NOMO-1 (cell line): ENCODE measurements around the gene CARNS1.

ENCODE experiments used
- DNase-seq, 2 experiments: peaks; one replicate each; lab custom pipeline; 2025; ENCODE audit not compliant: unreplicated experiment in 2 of 2; lab: John Stamatoyannopoulos, UW

The CARNS1 gene

DNA sequence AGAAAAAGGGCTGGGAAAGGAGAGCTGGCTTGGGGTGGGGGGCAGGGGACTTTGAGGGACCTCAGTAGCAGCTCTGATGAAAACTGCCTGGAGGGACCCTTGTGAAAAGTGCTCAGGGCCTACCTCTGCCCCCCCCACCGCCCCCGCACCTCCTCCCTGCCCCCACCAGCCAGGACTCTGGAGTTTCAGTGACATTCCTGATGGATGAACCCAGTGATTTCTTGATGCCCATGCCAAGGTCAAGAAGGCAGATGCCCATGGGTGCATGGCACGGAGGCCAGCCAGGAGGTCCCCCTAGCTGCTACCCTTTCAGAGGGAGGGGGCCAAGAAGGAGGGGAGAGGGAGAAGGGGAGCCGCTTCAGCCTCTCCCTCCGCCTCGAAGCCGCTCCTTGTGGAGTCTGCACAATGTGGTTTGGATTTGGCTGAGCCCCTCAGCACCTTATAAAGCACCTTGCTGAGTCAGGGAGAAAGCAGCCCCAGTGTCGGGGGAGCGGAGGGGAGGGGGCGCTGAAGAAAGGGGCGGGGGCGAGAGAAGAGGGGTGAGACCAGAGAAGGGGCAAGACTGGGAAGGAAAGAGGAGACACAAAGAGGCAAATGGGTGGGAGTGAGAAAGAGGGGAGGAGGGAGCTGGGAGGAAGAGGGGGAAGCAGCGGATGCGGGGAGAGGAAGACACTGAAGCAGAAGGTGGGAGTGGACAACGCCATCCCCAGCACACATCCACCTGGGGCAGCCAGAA is 40.0 kb upstream of the CARNS1 start:
- DNase-seq: no peak

DNA sequence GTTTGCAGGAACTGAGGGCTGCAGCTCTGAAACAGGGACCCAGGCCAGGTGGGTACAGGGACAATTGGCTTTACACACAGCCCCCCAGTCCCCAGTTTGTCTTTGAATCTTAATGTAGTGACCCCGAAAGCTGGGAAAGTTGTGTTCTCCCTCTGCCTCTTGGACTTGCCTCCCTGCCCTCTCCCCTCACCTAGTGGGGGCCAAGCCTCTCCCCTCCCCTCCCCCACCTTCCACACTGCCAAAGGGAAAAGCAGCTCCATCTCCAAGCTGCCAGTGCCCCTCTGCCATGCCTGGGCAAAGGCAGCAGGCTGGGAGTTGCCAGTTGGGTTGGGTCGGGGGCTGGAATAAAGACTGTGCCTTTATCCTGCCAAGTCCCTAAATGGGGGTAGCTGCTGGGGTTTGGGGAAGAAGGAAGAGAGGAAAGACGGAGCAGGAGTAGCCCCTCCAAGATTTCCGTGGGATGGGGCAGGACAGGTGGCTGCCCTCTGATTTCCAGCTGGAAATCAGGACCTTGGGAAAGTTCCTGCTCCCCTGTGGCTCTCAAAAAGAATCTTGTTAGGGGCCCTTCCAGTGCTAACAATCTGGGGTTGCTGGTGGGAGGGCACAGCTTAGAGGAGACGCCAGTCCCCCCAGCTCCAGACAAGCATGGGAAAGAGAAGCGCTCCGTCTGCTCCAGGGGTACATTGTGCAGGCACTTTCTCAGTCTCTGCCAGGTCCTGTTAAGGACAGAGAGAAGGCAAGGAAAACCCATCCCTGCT is 39.2 kb upstream of the CARNS1 start:
- DNase-seq: no peak

DNA sequence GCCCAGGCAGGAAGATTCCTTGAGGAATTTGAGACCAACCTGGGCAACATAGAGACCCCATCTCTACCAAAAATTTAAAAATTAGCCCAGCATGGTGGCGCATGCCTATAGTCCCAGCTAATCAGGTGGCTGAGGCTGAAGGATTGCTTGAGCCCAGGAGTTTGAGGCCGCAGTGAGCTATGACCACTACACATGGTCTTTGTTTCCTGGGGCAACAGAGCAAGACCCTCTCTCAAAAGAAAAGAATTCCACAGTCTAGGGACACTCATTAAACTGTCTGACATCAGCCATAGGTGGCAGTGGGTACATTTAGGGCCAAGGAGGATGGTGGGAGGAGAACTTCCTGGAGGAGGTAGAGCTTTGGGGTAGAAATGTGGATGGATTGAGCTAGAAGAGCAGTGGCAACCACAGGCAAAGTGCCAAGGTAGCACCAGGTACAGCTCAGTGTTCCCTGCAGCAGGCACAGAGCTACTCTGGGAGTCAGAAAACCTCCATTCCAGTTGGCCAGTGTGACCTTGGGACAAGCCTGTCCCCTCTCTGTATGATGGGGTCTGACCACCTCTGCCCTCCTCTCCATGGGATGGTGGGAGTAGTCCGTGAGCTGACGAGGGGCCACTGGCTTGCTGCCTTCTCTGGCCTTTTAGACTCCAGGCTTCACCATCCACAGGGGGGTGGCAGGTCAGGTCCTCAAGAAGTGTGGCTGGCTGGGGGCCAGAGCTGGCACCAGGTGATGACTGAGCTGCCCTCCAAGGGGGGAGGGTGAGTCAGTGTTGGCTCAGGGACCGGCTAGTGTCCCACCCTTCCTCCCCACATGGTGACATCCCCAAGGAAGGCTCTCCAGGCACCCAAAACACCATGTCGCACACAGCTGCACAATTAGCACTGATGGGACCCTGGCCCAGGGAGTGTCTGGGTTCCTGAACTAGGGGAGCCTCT is 38.3 kb upstream of the CARNS1 start:
- DNase-seq: no peak

DNA sequence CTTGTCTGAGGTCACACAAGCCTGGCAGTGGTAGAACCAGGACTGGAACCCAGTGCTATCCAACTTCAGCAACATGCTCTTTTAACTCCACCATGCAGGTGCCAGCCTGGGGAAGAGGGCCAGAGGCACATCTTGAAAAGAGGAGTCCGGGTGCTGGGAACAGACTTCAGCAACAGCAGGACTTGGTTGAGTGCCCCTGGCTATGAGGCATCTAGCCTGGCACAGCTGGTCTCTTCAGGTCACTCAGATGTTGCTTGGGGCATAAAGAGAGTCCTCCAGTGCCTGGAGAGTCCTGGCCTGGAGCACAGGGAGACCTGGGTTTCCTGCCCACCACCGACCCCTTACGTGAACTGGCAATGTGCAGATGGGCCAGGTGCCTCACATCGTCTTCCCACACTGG is 36.9 kb upstream of the CARNS1 start:
- no peak for DNase-seq

DNA sequence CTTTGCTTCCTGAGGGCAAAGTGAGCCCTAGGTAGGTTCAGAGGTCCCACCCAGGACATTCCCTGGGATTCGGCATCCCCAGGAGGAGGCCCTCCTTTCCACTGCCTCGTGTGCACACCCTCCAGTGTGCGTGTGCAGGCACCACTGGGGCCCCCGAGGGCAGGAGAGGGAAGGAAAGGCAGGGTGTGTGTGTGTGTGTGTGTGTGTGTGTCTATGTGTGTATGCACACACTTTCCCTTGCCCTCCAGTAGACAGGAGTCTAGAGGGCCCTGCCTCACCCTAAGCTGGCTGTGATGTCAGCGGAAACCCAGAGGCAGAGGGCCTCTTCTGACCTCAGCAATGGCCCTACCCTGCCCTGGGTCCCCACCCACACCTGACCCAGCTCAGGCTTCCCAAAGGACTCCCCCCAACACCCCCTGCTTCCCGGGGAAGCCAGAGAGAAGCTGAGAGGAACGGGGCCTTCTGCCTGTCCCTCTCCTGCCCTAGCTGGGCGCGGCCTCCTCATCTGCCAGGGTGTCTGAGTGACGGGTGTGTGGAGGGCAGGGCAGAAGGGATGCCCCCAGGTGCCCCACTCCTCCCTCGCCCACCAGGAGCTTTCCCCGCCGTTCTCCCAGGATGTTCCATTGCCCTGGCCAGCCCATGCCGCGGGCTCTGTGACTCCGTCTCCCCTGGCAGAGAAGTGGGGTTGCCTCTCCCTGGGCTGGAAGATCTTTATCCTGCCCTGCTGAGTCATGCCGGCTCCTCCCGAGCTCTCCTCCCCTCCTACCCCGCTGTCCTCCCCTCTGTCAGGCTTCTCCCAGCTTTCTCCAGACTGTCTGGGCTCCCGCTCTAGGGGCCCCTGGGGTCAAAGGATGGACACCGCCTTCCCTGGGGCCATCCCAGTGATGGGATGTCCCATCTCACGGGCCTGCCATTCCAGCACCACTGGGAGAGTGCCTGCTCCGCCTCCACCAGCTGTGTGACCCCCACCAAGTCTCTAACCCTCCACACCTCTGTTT is 36.1 kb upstream of the CARNS1 start:
- DNase-seq: no peak

DNA sequence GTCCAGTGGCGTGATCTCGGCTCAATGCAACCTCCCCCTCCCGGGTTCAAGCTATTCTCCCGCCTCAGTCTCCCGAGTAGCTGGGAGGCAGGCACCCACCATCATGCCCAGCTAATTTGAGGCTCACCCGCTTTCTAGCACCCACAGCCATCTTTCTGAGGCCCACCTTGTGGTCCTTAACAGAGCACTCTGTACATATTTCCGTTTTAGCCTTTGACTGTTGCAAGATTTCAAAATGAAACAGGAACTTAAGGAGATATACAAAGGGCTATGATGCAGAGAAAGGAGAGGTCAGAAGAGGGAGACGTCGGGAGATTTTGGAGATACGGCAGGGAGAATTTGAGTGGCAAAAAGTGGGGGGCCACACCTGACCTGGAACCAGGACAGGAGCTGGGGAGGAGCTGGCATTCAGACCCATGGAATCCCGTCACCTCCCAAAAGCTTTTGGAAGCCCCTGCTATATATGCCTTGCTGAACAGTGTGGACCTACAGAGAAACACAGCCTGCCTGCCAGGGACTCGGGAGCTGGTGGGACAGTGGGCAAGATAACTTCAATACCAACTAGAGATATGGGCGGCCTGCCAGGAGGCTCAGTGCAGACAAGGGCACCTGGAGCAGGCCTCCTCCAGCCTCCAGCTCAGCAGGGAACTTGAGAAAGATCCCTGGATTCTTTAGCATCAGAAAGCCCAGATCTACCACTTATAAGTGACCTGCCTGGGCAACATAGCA is 34.1 kb upstream of the CARNS1 start:
- peak; percentile 75 to 91 for DNase-seq

DNA sequence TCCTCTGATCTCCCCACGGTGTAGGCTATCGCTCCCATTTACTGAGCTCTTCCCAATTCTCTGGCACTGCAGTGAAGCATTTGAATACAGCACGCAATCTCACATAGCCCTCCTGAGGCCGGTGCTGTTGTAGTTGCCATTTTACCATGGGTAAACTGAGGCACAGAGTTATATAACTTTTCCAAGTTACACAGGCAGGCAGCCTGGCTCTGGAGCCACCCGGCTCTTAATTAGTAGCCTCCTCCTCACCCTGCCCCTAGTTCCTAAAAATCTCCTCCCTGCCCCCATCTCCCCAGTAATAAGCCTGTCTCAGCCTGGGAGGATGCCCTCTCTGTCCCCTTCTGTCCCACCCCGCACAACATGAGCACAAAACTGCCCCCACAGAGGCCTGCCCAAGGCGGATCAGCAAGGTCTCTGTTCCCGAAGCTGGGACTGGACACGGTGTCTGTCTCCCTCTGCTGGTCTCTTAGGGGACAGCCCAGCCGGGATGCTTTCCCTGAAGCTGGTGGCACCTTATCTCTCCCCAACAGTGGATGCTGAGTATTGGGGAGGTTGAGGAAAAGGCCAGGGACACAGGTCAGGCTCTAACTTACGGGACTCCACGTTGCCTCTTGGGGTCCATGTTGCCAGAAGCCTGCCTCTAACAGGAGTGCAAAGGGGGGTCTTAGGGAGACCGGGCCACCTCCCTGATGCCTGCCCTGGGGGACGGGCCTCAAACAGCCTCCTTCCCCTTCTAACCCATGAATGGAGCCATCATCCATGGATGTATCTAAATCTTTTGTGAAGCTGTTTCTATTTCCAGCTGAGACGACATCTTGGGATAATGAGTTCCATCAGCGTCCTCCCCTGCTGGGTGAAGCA is 33.0 kb upstream of the CARNS1 start:
- DNase-seq: peak; percentile 70 to 72

DNA sequence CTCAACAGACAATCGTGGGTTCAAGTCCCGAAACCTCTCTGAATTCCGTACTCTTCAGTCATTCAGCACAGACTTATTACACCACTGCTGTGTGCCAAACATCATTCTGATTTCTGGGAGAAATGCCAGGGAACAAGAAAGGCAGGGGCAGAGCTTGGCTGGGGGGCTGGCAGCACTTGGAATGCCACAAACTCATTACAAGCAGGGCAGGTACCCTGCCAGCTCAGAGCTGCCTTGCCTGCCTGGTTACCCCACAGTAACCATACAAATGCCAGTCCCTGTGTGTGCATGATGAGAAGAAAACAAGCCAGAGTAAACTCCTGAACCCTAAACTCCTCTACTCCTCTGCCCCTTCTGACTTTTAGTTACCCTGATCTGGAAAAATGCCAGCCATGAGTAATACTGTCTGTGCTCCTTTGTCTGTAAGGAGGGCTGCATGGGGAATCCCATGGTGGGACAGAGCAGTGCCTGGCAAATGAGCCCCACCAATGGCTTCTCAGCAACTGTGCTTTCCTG is 30.6 kb upstream of the CARNS1 start:
- DNase-seq: no peak

DNA sequence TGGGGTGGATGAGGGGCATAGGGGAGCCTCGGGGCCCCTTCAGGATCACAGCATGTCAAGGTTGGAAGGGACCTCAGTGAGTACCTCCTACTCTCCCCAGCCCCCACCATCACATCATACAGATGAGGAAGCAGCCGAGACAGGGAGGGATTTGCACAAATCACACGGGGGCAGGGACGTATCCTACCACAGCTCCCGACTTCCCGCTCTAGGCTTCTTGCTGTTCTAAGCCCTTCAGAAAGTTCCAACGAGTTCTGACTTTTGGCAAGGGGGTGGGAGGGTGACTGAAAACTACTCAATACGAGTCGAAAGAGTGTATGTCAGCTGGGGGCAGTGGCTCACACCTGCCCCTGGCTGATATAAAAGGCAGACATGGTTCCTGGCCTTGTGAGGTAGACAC is 28.4 kb upstream of the CARNS1 start:
- DNase-seq: no peak

DNA sequence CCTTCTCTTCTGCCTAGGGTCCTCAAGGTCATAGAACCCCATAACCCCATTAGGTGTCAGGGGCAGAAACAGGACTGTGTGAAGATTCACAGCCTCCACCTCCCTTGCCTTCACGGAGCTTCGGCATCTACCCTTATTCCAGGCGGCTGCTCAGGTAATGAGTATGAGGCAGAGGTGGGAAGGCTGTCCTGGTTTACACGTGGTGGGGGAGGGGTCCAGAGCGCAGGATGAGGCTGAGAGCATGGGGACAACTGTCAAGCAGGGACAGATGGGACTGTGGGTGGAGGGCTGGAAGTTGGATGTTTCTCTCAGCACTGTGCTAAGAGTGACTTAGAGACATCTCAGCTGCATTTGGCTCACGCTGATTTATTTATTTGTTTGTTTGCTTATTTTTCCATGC is 28.0 kb upstream of the CARNS1 start:
- DNase-seq: no peak

DNA sequence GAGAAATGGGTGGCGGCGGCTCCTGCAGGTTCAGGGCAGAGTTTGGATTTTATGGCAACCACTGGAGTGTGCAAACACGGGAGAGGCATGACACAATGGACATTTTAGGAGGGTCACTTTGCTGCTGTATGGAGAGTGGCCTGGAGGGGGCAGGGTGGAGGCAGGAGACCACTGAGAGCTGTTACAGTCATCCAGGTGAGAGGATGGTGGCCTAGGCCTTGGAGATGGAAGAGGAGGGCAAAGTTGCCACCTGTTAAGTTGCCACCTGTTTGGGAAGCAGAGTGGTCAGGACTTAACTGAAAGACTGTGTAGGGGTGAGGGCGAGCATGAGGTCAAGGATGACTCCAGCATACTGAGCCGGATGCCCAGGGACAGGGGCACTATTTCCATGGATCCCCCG is 26.0 kb upstream of the CARNS1 start:
- peak; percentile 23 to 32 for DNase-seq

DNA sequence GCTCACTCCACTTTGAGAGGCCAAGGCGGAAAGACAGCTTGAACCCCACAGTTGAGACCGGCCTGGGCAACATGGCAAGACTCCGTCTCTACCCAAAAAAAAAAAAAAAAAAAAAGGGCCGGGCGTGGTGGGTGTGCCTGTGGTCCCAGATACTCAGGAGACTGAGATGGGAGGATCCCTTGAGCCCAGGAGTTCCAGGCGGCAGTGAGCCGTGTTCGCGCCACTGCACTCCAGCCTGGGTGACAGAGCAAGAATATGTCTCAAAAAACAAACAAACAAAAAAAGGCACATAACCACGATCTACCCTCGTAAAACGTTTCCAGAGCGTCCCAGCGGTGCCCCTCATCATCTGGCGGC is 24.6 kb upstream of the CARNS1 start:
- DNase-seq: no peak

DNA sequence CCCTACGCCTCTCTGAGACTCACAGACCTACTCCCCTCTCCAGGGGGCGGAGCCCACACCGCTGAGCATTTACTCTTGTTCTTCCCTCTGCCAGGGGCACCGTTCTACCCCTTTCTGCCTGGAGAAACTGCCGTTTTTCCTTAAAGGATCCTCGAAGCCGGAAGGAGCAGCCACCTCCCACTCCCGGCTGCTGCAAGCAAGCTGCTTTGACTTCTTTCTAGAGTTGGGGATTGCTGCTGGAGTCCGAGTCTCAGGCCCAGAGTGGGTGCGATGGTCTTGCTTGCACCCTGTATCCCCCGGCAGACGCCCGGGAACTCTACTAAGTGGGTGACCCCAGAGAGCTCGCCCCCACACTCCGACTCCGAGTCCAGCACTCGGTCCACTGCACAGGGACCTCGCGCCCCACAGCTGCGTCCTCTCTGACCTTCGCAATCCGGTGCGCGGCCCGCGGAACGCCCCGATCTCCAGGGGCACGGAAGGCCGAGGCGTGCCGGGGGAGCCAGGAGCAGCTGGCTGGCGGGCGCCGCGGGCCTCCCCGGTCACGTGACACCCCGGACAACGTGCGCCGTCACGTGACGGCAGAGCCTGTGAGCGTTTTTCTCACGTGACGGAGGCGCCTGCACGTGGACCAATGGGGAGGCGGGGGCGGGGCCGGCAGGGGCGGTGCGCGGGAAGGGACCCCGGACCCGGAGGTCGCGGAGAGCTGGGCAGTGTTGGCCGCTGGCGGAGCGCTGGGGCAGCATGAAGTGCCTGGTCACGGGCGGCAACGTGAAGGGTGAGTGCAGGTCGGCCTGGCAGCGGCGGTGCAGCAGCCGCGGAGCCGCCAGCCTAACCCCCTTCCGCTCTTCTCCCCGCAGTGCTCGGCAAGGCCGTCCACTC is 23.9 kb upstream of the CARNS1 start, which contains the start of gene RAD9A:
TSS of gene RAD9A (plus strand) at position 683 of the 879 bp plus-strand sequence. CDS start at position 742, 59 bp downstream.
- DNase-seq: peak; percentile 89 to 90

DNA sequence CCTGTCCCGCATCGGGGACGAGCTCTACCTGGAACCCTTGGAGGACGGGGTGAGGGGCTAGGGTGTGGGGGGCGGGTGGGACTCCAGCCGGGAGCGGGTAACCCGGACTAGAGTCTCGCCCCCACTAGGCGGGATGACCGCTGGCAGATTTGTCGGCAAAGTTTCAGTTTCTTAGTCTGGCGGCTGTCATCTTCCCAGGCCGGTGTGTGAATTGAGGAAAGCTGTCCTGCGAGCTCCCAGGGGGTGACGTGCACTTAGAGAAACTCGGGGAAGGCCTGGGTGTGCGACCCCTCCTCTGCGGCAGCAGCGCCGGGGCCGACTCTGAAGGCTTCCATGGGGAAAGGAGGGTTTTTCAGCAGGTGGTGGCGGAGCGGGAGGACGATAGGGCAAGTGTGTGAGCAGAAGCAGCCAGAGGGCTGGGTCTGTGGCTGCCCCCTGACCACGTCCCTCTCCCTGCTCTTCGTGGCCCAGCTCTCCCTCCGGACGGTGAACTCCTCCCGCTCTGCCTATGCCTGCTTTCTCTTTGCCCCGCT is 23.2 kb upstream of the CARNS1 start:
- DNase-seq: no peak

DNA sequence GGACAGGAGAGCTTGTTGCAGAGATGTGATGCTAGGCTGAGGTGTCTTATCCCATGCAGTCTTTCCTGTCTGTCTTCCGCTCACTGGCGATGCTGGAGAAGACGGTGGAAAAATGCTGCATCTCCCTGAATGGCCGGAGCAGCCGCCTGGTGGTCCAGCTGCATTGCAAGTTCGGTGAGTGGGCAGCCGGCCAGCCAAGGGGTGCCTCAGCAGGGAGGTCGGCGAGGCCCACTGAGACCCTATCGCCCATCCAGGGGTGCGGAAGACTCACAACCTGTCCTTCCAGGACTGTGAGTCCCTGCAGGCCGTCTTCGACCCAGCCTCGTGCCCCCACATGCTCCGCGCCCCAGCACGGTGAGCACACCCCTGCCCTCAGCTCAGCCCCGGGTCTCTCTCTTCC is 22.0 kb upstream of the CARNS1 start:
- DNase-seq: no peak

DNA sequence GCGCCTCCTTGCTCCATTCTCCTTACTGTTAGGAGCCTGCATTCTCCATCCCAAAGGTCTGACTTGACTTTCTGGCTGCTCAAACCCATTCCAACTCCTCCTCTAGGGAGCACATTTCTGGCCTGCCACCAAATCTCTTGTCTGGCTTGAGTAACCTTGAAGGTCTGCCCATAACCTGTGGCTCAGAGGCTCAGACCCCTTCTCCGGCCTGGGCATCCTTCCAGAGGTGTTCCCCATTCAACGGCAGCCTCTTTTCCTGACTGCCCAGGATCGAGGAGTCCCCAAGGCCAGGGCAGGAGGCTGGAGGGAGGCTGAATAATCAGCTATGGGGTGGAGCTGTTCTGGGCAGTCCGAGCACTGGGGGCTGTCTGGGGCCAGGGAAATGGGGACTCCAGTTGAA is 21.5 kb upstream of the CARNS1 start:
- DNase-seq: no peak
